NB4 (cell line): Measurements from ENCODE around the gene PIP5K1B.

Experiments
- DNase-seq: peaks from one replicate; pipeline ENCODE4 v3.0.0; 2010; ENCODE audit warnings: low read depth
- H3K4me3 ChIP-seq: one replicate; pipeline ENCODE4 v1.5.1; 2011; ENCODE audit warnings: mild to moderate bottlenecking, low read depth, low read length, moderate library complexity
- CTCF ChIP-seq: IDR thresholded peaks from one replicate; pipeline ENCODE4 v1.5.1; 2012; ENCODE audit warnings: low read depth, low read length
- MAX ChIP-seq: IDR thresholded peaks from 2 replicates; pipeline ENCODE4 v1.6.1; 2011; ENCODE audit warnings: low read depth, low read length
- MYC ChIP-seq: IDR thresholded peaks from 2 replicates; pipeline ENCODE4 v1.6.1; 2011; ENCODE audit warnings: low read depth, low read length
- POLR2A ChIP-seq: IDR thresholded peaks from 2 replicates; pipeline ENCODE4 v1.6.1; 2011; ENCODE audit warnings: mild to moderate bottlenecking; ENCODE audit not compliant: insufficient read length; ENCODE audit errors: extremely low read depth

PIP5K1B gene

GRCh38 chr9:68927165-68927564 lies 222.1 kb downstream of the PIP5K1B start:
- no peak overlapping the region for H3K4me3 ChIP-seq
- TF ChIP-seq POLR2A, result no peak
- no peak for TF ChIP-seq MYC
- no peak for TF ChIP-seq CTCF
- no peak for TF ChIP-seq MAX
- no peak for DNase-seq

- TF ChIP-seq MAX (no peak), MYC (no peak), CTCF (no peak), POLR2A (no peak)
- no peak for DNase-seq
- no peak overlapping the region for H3K4me3 ChIP-seq
Measured at GRCh38 chr9:68931821-68932220, 226.8 kb downstream of the PIP5K1B start.

- TF ChIP-seq MAX (no peak), MYC (no peak), CTCF (no peak), POLR2A (no peak)
- H3K4me3 ChIP-seq, result no peak overlapping the region
- no peak for DNase-seq
Measured at GRCh38 chr9:68932458-68932857, 227.4 kb downstream of the PIP5K1B start.

GRCh38 chr9:68933434-68934328 lies 228.6 kb downstream of the PIP5K1B start:
- DNase-seq, result no peak
- H3K4me3 ChIP-seq, result no peak overlapping the region
- TF ChIP-seq MYC, result no peak
- TF ChIP-seq POLR2A, result no peak
- TF ChIP-seq CTCF, result no peak
- no peak for TF ChIP-seq MAX

GRCh38 chr9:68934329-68934644 lies 229.2 kb downstream of the PIP5K1B start:
- H3K4me3 ChIP-seq, result no peak overlapping the region
- no peak for TF ChIP-seq MYC
- TF ChIP-seq MAX, result no peak
- TF ChIP-seq POLR2A, result no peak
- TF ChIP-seq CTCF, result no peak
- DNase-seq, result no peak
